ENCODE data around the gene GUCA2B.

GUCA2B gene

DNA sequence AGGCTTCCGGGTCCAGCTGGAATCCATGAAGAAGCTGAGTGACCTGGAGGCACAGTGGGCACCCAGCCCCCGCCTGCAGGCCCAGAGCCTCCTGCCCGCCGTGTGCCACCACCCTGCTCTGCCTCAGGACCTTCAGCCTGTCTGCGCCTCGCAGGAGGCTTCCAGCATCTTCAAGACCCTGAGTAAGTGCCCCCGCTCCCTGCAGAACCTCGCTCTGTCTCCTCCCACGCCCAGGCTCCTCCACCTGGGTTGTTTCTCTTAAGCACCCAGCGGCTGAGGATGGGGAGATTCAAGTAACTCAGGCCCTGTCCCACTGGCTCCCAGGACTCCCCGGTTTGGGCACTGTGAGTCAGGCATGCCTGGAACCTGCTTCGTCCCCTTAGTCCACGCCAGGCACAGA, 1.5 kb downstream of the GUCA2B start:
- Histone ChIP-seq H3K4me1 (ENCODE audit: insufficient read depth, low read length) (no peaks in the 10 kb centered on the region), H3K4me3 (ENCODE audit: low read length) (no peak overlapping the region), H3K27me3 (ENCODE audit: insufficient read depth, low read length) (no peaks in the 10 kb centered on the region), H3K9ac (ENCODE audit: low read depth, low read length) (no peak overlapping the region), H3K27ac (ENCODE audit: low read depth, low read length) (no peak overlapping the region), H3K36me3 (ENCODE audit: insufficient read depth, low read length) (no peaks in the 10 kb centered on the region), H3K9me3 (ENCODE audit: insufficient read depth, low read depth, low read length) (no peaks in the 10 kb centered on the region)
- WGBS, result 91% methylated on average over 13 of the region's 13 CpGs

DNA sequence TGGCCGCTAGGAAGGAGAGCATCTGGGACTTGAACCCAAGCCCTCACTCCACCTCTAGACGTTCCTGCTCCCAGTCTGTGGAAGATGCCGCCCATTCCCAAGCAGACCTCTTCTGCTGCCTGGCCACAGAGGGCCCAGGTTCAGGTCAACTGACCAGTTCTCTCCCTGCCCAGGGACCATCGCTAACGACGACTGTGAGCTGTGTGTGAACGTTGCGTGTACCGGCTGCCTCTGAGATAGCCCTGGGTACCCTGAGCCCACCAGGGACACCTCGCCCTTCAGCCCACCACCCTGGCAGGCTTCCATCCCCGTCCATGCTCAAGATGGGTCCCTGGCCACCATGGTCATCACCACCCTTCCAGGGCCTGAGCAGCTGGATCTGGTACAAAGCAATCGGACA, 2.2 kb downstream of the GUCA2B start:
- Histone ChIP-seq H3K9me3 (ENCODE audit: insufficient read depth, low read depth, low read length) (no peaks in the 10 kb centered on the region), H3K36me3 (ENCODE audit: insufficient read depth, low read length) (no peaks in the 10 kb centered on the region), H3K9ac (ENCODE audit: low read depth, low read length) (no peak overlapping the region), H3K4me1 (ENCODE audit: insufficient read depth, low read length) (no peaks in the 10 kb centered on the region), H3K4me3 (ENCODE audit: low read length) (no peak overlapping the region), H3K27ac (ENCODE audit: low read depth, low read length) (no peak overlapping the region), H3K27me3 (ENCODE audit: insufficient read depth, low read length) (no peaks in the 10 kb centered on the region)
- 93% methylated on average over 12 of the region's 12 CpGs for WGBS

DNA sequence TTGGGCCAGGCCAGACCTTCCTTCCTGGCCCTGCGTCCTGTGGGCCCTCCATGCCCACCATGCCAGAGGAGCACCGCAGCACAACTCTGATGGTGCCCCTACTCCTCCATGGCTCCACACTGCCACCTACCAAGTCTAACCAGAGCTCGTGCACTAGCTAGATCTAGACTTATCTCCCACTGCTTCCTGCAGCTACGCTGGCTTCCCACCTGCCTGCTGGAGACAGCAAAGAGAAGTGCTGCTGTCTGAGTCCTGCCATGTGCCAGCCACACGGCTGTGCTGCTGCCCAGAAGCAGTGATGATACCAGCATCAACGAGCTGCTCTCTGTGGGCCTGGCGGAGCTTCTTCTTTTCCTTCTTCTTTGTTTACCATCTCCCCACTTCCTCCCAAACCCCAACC, 4.5 kb downstream of the GUCA2B start:
- no peak overlapping the region for H3K4me3 ChIP-seq (ENCODE audit: low read length)
- no peaks in the 10 kb centered on the region for H3K9me3 ChIP-seq (ENCODE audit: insufficient read depth, low read depth, low read length)
- H3K9ac ChIP-seq (ENCODE audit: low read depth, low read length), result no peak overlapping the region
- no peaks in the 10 kb centered on the region for H3K36me3 ChIP-seq (ENCODE audit: insufficient read depth, low read length)
- 79% methylated on average over 7 of the region's 7 CpGs for WGBS
- no peaks in the 10 kb centered on the region for H3K4me1 ChIP-seq (ENCODE audit: insufficient read depth, low read length)
- H3K27me3 ChIP-seq (ENCODE audit: insufficient read depth, low read length), result no peaks in the 10 kb centered on the region
- H3K27ac ChIP-seq (ENCODE audit: low read depth, low read length), result no peak overlapping the region

DNA sequence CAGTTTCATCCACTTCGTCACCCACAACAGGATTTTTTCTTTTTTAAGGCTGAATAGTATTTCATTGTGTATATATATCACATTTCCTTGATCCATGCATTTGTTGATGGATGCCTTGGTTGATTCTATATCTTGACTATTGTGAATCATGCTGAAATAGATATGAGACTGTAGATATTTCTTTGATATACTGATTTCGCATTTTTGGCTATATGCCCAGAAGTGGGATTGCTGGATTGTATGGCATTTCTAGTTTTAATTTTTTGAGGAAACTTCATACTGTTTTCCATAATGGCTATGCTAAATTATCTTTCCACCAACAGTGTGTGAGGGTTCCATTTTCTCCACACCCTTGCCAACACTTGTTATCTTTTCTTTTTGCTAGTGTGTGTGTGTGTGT, 5.0 kb downstream of the GUCA2B start:
- Histone ChIP-seq H3K27me3 (ENCODE audit: insufficient read depth, low read length) (no peaks in the 10 kb centered on the region), H3K9ac (ENCODE audit: low read depth, low read length) (no peak overlapping the region), H3K27ac (ENCODE audit: low read depth, low read length) (no peak overlapping the region), H3K4me3 (ENCODE audit: low read length) (no peak overlapping the region), H3K36me3 (ENCODE audit: insufficient read depth, low read length) (no peaks in the 10 kb centered on the region), H3K9me3 (ENCODE audit: insufficient read depth, low read depth, low read length) (no peaks in the 10 kb centered on the region), H3K4me1 (ENCODE audit: insufficient read depth, low read length) (no peaks in the 10 kb centered on the region)
- 88% methylated on average over 1 of the region's 2 CpGs for WGBS

DNA sequence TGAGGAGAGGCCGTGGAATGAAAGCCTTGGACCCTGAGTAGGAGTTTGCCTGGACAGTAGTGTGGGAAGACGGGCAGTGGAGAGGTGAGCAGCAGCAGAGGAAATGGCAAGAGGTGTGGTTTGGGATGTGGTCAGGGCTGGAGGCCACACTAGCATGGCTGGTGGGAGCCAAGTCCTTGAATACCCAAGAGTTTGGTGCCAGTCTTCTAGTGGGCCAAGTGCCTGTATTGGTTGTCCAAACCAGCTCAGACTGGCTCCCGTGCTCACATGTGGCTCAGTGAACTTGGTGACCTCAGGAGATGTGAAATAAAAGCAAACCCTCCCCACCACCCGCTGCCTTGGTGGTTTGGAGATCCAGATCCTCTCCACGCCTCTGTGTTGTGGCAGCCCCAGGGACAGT, 9.0 kb downstream of the GUCA2B start:
- Histone ChIP-seq H3K4me3 (ENCODE audit: low read length) (no peak overlapping the region), H3K9me3 (ENCODE audit: insufficient read depth, low read depth, low read length) (no peaks in the 10 kb centered on the region), H3K4me1 (ENCODE audit: insufficient read depth, low read length) (no peaks in the 10 kb centered on the region), H3K27me3 (ENCODE audit: insufficient read depth, low read length) (no peaks in the 10 kb centered on the region), H3K9ac (ENCODE audit: low read depth, low read length) (no peak overlapping the region), H3K36me3 (ENCODE audit: insufficient read depth, low read length) (no peaks in the 10 kb centered on the region), H3K27ac (ENCODE audit: low read depth, low read length) (no peak overlapping the region)
- 93% methylated on average over 5 of the region's 5 CpGs for WGBS

DNA sequence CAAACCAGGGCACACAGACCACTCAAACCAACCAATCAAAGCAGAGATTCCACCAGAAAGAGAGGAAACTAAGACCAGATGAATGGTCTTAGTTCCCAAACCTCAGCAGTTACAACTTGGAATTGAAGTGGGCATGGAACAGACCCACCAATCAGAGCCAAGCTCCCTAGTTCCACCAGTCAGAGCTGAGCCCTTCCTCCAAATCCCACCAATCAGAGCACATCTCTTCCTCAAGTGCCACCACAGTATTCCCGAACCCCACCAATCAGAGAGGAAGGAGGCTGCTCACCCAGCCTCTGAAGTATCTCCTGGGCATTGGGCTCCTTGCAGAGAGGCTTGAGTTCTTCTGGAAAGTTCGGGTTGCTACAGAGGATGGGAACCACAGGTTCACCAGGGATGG, 9.9 kb downstream of the GUCA2B start:
- Histone ChIP-seq H3K27me3 (ENCODE audit: insufficient read depth, low read length) (no peaks in the 10 kb centered on the region), H3K4me3 (ENCODE audit: low read length) (no peak overlapping the region), H3K9ac (ENCODE audit: low read depth, low read length) (no peak overlapping the region), H3K9me3 (ENCODE audit: insufficient read depth, low read depth, low read length) (no peaks in the 10 kb centered on the region), H3K4me1 (ENCODE audit: insufficient read depth, low read length) (no peaks in the 10 kb centered on the region), H3K36me3 (ENCODE audit: insufficient read depth, low read length) (no peaks in the 10 kb centered on the region), H3K27ac (ENCODE audit: low read depth, low read length) (no peak overlapping the region)
- 89% methylated on average over 2 of the region's 2 CpGs for WGBS

DNA sequence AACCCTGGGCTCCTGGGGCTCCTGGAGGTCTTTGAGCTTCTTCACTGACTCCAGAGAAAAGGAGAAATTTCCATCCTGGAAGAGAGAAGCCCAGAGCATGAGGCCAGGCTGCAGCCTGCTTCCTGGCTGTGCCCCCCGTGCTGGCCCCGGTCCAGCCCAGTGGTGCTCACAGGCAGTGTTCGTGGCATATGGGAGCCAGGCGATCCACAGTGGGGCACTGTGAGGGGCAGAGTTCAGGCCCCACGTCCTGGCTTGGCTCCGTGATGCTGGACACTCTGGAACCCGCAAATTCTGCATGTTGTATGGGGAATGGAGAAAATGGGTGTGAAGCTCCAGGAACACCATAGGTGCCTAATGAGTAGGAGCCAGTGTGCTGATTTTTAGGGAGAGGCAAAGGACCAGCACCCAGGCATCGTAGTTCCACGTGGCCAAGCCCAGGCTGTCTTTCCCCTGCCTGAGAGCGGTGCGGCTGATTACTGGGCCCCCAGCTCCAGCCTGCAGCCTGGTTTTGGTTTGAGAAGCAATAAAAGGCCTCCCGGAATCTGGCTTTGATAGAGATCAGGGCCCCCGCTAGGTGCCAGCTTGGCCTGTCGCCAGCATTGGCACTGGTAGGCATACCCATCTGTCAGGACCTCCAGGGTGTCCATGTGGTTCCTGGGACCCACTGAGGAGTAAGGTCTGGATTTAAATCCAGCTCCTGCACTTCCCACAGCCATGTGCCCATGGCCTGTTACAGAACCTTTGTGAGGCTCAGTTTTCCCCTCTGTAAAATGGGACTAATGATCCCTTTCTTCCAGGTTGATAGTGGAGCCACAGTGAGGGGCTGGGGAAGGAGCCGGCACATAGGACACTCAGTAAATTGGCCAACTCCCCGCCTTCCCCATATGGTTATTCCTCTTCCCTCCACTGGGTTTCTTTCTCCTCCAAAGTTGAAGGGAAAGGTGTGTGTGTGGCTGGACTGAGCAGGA, 10.6 kb downstream of the GUCA2B start:
- H3K9ac ChIP-seq (ENCODE audit: low read depth, low read length), result no peak overlapping the region
- H3K9me3 ChIP-seq (ENCODE audit: insufficient read depth, low read depth, low read length), result no peaks in the 10 kb centered on the region
- 94% methylated on average over 14 of the region's 16 CpGs for WGBS
- no peaks in the 10 kb centered on the region for H3K4me1 ChIP-seq (ENCODE audit: insufficient read depth, low read length)
- H3K27me3 ChIP-seq (ENCODE audit: insufficient read depth, low read length), result no peaks in the 10 kb centered on the region
- H3K27ac ChIP-seq (ENCODE audit: low read depth, low read length), result no peak overlapping the region
- no peak overlapping the region for H3K4me3 ChIP-seq (ENCODE audit: low read length)
- H3K36me3 ChIP-seq (ENCODE audit: insufficient read depth, low read length), result no peaks in the 10 kb centered on the region

DNA sequence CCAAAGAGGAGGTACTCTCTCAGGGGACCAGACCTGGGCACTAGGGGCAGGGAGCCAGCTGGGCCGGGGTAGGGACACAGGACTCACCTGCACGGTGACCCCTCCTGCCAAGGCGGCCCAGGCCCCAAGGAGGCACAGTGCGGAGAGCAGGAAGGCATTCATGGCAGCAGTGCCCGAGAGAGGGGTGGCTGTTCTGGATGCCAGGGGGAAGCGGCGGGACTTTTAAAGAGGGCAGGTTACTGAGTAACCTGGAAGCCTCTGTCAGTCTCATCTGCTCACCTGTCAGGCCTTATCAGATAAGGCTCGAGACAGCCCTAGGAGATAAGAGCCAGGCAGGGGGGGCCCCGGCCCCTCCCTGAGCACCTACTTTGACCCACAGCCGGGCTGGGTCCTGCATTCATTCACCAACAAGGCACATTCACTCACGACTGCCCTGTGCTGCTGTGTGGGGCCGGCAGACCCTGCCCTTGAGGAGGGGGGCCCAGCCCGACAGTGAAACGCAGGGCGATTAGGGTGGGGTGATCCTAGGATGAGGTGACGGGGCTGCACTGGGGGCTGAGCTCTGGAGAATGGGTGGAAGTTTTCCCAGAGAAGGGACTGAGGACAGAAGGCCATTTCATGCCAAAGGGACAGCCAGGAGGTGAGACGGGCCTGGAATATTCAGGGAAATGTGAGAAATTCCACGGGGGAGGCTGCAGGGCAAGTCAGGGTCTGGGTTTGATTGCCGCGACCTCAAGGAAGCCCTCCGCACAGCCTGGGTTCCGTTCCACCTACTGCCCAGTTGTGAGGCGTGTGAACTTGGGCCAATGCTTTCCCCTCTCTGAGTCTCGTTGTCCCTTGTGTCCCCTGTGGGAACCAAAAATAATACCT, 11.6 kb downstream of the GUCA2B start, which contains the start of gene GUCA2A:
Gene GUCA2A (minus strand): TSS at position 195 of the 870 bp plus-strand sequence. CDS start 33 bp downstream, at position 162.
- H3K9me3 ChIP-seq (ENCODE audit: insufficient read depth, low read depth, low read length), result no peaks in the 10 kb centered on the region
- no peaks in the 10 kb centered on the region for H3K36me3 ChIP-seq (ENCODE audit: insufficient read depth, low read length)
- no peaks in the 10 kb centered on the region for H3K27me3 ChIP-seq (ENCODE audit: insufficient read depth, low read length)
- no peaks in the 10 kb centered on the region for H3K4me1 ChIP-seq (ENCODE audit: insufficient read depth, low read length)
- no peak within 1 kb of the TSS for H3K9ac ChIP-seq (ENCODE audit: low read depth, low read length)
- H3K4me3 ChIP-seq (ENCODE audit: low read length), result no peak within 1 kb of the TSS
- no peak within 1 kb of the TSS for H3K27ac ChIP-seq (ENCODE audit: low read depth, low read length)
- 82% methylated on average over 24 of the region's 24 CpGs for WGBS

DNA sequence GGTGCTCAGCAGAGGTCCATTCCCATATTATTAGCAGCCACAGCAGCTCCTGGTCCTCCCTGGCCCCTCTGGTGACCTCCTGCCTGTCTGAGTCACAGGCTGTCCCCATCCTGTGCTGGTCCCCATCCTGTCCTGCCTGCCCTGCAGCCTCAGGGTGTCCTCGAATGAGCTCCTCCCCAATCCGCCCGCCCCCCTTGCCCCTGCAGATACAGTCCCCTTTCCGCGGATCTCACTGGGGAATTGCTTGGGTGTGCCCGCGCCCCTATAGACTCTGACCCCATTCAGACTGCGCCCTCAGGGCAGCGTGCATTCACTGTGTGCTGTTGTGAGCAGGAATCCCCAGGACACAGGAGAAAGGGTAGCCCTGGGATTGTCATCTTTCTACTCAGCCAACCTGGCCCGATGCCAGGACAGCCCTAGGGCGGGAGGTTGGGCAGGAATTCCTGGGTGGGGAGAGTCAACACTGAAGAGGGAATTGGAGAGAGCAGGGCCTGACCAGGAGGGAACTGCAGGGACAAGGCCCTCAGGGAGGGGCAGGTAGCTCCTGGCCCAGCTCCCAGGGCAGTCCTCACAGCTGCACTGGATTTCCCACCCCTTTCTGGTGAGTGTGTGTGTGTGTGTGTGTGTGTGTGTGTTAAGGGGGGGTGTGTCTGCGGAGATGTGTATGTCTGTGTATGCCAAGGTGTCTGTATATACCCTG, 12.5 kb downstream of the GUCA2B start:
- no peak overlapping the region for H3K9ac ChIP-seq (ENCODE audit: low read depth, low read length)
- no peak overlapping the region for H3K4me3 ChIP-seq (ENCODE audit: low read length)
- H3K27me3 ChIP-seq (ENCODE audit: insufficient read depth, low read length), result no peaks in the 10 kb centered on the region
- no peaks in the 10 kb centered on the region for H3K36me3 ChIP-seq (ENCODE audit: insufficient read depth, low read length)
- 52% methylated on average over 12 of the region's 12 CpGs for WGBS
- H3K4me1 ChIP-seq (ENCODE audit: insufficient read depth, low read length), result peaks cover under 1% of the 10 kb centered on the region; the same call in 1 of the 2 replicates
- no peak overlapping the region for H3K27ac ChIP-seq (ENCODE audit: low read depth, low read length)
- H3K9me3 ChIP-seq (ENCODE audit: insufficient read depth, low read depth, low read length), result no peaks in the 10 kb centered on the region

DNA sequence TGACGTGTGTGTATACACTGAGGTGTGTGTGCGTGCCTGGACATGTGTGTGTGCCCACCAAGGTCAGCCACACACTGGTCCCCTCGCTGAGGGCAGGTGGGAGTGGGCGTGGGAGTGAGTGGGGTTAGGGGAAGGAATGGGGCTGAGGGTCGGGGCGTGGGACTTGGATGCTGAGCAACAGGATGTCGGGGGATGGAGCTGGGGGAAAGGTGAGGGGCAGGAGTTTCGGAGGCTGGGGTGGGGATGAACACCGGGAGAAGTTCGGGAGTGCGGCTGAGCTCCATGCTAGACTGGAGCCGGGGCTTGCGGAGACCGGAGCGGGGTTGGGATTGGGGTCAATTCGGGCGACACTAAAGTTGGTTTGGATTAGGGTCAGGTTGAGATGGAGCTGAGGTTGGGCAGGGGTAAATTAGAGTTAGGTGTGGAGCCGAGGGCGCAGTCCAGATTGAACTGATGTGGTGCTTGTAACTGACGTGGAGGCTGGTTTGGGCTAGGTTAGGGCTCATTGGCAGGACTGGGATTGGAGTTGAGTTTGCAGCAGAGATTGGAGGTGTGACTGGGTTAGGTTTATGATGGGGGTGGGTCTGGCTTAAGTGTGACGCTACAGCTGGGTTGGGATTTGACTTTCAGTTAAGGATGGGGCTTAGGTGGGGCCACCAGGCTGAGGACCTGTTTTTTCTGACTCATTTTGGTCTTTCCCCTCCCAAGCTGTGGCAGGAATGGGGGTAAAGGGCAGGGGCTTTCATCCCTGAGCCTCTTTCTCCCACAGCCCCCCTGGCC, 14.6 kb downstream of the GUCA2B start:
- no peak overlapping the region for H3K9ac ChIP-seq (ENCODE audit: low read depth, low read length)
- H3K27ac ChIP-seq (ENCODE audit: low read depth, low read length), result no peak overlapping the region
- 83% methylated on average over 21 of the region's 21 CpGs for WGBS
- H3K9me3 ChIP-seq (ENCODE audit: insufficient read depth, low read depth, low read length), result no peaks in the 10 kb centered on the region
- H3K4me1 ChIP-seq (ENCODE audit: insufficient read depth, low read length), result peaks cover 4% of the 10 kb centered on the region; the same call in 1 of the 2 replicates
- no peaks in the 10 kb centered on the region for H3K36me3 ChIP-seq (ENCODE audit: insufficient read depth, low read length)
- H3K27me3 ChIP-seq (ENCODE audit: insufficient read depth, low read length), result no peaks in the 10 kb centered on the region
- H3K4me3 ChIP-seq (ENCODE audit: low read length), result no peak overlapping the region
